Hippocampal formation (tissue), 2 donors: ENCODE results near the gene GRM4.

Experiments used
- DNase-seq, 2 donors: peaks; one replicate each; lab custom pipeline; 2025; lab: John Stamatoyannopoulos, UW

The GRM4 gene

GRCh38 chr6:34106900-34107299 lies 39.0 kb downstream of the GRM4 start:
- no peak for DNase-seq

GRCh38 chr6:34106421-34106820 lies 39.5 kb downstream of the GRM4 start:
- no peak for DNase-seq

- DNase-seq: no peak
Observed at GRCh38 chr6:34104628-34105027, 41.3 kb downstream of the GRM4 start.

GRCh38 chr6:34104186-34104585 lies 41.7 kb downstream of the GRM4 start:
- no peak for DNase-seq

- no peak for DNase-seq
Observed at GRCh38 chr6:34103321-34103720, 42.6 kb downstream of the GRM4 start.

- DNase-seq: no peak
Observed at GRCh38 chr6:34102696-34103095, 43.2 kb downstream of the GRM4 start.

- DNase-seq: no peak
Observed at GRCh38 chr6:34102099-34102656, 43.7 kb downstream of the GRM4 start.

- no peak for DNase-seq
Observed at GRCh38 chr6:34100788-34101187, 45.1 kb downstream of the GRM4 start.

GRCh38 chr6:34099878-34100277 lies 46.0 kb downstream of the GRM4 start:
- DNase-seq: no peak

GRCh38 chr6:34098045-34098936 lies 47.6 kb downstream of the GRM4 start:
- no peak for DNase-seq

GRCh38 chr6:34096814-34097213 lies 49.1 kb downstream of the GRM4 start:
- no peak for DNase-seq

- no peak for DNase-seq
Observed at GRCh38 chr6:34096193-34096592, 49.7 kb downstream of the GRM4 start.

- DNase-seq: no peak
Observed at GRCh38 chr6:34095741-34096140, 50.1 kb downstream of the GRM4 start.

- DNase-seq: no peak
Observed at GRCh38 chr6:34095136-34095505, 50.8 kb downstream of the GRM4 start.

GRCh38 chr6:34094474-34095135 lies 51.3 kb downstream of the GRM4 start:
- DNase-seq: no peak

- DNase-seq: no peak
Observed at GRCh38 chr6:34093854-34094430, 51.9 kb downstream of the GRM4 start.

GRCh38 chr6:34093206-34093605 lies 52.7 kb downstream of the GRM4 start:
- DNase-seq: no peak

GRCh38 chr6:34092631-34093030 lies 53.3 kb downstream of the GRM4 start:
- DNase-seq: no peak

GRCh38 chr6:34090935-34091334 lies 55.0 kb downstream of the GRM4 start:
- DNase-seq: no peak

- no peak for DNase-seq
Observed at GRCh38 chr6:34090529-34090928, 55.4 kb downstream of the GRM4 start.

- no peak for DNase-seq
Observed at GRCh38 chr6:34086558-34086957, 59.3 kb downstream of the GRM4 start.

GRCh38 chr6:34085453-34086170 lies 60.3 kb downstream of the GRM4 start:
- DNase-seq: no peak
